ENCODE measurements around the gene MSTO1.
"Not testable (repeated sequence)": the region's sequence is repeated elsewhere in the genome, so short reads cannot be mapped to it uniquely, and the experiment has no call there.

The MSTO1 gene

DNA sequence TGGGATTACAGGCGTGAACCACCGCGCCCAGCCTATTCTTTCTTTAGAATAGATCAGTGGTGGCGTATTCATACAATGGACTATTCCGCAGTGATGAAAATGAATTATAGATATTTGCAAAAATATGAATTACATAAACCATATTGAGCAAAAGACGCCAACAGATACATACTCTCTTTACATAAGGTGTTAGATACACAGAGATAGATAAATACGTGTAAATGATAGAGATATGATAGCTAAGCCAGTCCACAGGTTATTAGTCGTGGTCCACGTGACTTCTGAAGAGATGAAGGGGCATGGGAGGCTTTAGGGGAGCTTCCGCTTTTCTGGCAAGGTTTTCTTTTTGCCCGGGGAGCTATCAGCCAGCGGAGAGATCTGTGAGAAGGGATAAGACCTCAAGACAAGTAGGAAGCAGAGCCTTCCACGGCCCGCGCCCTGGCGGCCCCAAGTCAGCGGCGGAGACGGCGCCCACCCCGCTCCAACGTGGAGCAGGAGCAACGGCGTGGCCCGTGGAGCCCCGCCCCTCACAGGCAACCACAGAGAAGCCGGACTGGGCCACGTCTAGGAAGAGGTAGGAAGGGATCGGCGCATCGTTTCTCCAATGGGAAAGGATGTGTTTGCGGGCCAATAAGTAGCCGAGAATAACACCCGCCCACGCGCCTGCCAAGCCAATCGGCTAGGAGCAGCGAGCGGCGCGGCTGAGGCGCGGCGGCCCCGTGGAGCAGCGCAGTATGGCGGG, at the start of gene MSTO1:
MSTO1 (plus strand) TSS at position 704 of the 742 bp plus-strand sequence; CDS start at position 735, 31 bp downstream.
- peak; percentile 96 to 97 for DNase-seq

DNA sequence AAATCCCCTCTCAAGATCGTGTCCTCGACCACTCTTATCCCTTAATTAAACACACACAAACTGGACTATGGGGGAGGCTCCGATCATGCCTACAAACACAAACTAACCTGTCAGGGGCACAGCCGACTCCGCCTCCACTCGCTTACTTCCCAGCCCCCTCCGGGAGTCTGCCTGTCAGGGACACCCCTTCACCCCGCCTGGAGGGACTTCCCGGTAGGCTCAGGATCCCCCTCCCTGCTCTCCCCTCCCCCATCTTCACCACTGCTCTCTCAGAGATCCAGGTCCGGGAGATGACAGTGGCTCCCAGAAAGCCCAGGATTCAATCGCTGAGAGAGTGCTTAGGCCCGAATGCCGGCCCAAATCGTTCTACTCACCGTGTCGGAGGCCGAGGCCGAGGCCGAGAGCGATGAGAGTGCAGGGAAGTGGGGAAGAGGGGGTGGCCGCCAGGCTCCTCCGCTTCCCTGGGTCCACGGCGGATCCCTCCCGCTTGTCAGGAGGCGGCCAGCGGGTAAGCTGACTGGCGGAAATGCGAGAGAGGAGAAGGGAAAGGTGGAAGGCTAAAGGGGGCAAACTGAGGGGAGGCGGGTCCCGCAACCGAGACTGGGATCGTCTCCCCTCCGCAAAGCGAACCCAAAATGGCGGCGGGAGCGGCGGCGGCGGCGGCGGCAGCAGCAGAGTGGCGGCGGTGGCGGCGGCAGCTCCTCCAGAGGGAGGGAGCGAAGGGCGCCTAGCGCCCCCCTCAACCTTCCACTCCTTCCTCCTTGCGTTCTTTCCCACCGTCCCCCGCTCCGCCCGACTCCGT, 48.0 kb upstream of the MSTO1 start:
- DNase-seq, result not testable (repeated sequence)

DNA sequence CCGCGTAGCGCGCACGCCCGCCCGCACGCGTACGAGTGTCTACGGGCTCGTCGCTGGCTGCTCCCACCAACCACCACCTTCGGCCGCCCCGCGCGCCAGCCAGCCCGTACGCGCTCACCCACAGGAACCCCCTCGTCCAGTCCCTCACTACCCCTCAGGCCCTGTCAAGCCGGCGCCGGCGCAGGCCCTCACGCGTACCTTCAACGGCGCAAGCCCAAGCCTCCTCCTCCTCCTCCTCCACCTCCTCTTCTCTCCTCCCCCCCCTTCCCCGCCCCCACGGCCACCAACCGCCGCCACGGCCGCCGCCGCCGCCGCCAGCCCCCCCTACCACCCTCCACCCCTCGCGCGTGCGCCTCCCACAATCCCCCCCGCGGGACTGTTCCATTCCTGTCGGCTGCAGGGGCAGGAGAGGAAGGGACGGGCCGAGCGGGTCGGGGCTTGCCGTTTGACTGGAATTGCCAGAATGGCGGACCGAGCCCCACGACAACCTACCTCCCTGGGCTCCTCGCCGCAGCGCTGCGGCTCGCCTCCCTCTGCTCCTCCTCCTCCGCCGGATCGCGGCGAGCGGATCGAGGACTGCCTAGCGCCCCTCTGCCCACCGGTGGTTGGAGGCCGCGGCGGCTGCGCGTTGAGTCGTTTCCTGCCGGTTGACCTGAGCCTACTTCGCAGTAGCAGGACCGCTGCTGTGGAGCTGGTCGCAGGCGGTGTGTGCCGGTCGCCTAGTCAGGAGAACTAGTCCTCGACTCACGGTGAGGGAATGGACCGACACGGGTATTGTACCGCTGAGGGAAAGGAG, 47.2 kb upstream of the MSTO1 start, which contains the start of gene ASH1L:
ASH1L (minus strand) TSS at position 223 of the 796 bp plus-strand sequence. CDS start 41,284 bp downstream, outside the sequence.
- DNase-seq, result peak; percentile 79 to 80

DNA sequence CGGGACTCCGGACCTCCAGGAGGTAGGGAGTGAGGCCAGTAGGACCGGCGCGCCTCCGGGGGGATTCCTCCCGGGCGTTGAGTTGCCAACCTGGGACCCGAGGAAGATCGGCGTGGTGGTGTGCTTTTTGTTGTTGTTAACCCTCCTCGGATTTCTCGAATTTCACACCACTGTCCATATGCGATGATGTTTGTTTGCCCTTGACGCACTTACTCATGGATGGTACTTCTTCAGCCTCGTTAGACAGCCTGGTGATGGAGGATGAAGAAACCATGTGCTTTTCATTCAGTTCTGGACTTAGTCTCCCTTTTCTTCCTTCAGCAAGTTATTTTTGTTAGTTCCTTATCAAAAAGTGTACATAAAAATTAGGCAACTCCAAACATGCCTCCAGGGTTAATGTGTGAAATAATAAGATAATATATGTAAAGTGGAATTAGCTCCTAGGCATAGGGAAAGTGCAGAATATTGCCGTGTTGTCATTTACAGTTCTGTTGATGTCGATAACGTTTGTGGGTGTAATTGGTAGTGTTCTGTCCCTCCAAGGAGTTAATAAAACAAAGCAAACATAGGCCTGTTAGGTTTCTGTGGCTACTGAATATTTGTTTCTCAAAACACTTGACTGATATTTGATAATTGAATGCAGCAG, 46.5 kb upstream of the MSTO1 start:
- peak in 1 of 2 experiments; percentile 26 for DNase-seq

DNA sequence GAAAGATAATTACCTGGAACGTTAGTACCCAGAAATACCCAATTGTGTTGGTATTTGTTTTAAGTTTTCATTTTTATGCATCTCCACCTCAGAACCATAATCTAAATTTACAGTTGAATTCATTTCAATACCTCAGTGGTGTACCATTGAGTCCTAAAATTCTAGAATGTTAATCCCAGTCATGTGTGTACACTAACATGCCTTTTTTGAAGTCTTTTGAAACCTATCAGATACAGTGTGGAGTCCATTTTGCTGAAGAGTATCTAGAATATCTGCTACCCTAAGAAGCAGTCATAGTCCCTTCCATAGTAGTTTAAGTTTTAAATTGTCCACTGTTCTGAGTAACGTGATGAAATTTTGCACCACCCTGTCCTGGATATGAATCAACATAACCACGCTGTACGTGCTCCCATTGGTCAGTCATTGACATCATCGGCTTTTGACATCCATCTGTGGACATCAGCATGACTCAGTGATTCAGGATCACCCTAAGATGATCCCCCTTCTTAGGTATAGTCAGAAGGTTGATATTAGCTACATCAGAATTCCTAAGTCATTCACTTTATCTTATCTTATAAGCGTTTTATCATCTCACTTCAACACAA, 39.9 kb upstream of the MSTO1 start:
- DNase-seq, result no peak

DNA sequence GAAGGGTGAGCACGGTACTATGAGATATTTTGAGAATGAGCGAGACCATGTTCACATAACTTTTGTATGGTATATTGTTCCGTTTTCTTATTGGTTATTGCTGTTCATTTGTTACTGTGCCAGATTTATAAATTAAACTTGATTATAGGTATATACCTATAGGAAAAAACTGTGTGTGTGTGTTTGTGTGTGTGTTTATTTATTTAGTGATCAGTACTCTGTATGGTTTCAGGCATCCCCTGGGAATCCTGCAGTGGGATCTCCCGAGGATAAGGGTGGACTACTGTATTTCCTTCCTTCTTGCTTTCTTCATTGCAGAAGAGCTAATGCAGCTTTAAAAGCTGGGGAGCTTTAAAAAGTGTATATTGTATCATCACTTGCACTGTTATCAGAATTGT, 39.4 kb upstream of the MSTO1 start:
- DNase-seq, result no peak

DNA sequence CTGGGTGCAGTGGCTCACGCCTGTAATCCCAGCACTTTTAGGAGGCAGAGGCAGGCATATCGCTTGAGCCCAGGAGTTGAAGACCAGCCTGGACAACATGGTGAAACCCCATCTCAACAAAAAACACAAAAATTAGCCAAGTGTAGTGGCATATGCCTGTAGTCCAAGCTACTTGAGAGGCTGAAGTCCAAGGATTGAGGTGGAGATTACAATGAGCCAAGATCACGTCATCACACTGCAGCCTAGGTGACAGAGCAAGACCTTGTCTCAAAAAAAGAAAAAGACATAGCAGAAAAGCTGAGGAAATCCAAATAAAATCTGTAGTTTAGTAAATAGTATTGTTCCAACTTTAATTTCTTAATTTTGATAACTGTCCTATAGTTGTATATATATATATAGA, 35.9 kb upstream of the MSTO1 start:
- DNase-seq, result no peak

DNA sequence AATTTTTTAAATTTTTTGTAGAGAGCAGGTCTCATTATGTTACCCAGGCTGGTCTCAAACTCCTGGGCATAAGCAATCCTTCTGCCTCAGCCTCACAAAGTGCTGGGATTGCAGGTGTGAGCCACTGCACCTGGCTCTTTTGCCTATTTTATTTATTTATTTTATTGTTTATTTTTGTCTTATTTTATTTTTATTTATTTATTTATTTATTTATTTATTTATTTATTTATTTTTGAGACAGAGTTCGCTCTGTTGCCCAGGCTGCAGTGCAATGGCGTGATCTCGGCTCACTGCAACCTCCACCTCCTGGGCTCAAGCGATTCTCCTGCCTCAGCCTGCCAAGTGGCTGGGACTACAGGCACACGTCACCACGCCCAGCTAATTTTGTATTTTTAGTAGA, 34.4 kb upstream of the MSTO1 start:
- DNase-seq, result not testable (repeated sequence)

DNA sequence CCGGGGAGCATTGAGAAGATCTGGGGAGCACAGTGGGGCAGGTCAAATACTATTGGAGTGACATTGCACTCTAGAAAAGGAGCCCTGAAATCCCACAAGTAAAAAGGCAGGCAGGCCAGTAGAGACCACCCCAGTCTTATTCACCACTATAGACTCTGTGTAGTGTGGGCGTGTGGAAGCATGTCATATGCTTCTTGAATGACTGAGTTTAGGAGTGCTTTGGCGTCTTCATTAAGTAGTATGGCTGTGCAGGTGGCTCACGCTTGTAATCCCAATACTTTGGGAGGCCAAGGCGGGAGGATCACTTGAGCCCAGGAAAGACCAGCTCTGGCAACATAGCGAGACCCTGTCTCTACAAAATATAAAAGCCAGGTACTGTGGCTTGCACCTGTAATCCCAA, 26.2 kb upstream of the MSTO1 start:
- not testable (repeated sequence) for DNase-seq

DNA sequence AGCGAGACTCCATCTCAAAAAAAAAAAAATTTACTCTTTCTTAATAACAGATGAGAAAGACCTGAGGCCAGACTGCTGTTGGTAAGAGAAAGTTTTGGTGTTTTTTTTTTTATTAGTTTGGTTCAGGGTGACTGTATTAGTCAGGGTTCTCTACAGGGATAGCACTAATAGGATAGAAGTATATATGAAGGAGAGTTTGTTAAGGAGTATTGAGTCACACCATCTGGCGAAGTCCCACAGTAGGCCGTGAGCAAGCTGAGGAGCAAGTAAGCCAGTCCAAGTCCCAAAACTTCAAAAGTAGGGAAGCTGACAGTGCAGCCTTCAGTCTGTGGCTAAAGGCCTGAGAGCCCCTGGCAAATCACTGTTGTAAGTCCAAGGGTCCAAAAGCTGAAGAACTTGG, 20.7 kb upstream of the MSTO1 start:
- not testable (repeated sequence) for DNase-seq

DNA sequence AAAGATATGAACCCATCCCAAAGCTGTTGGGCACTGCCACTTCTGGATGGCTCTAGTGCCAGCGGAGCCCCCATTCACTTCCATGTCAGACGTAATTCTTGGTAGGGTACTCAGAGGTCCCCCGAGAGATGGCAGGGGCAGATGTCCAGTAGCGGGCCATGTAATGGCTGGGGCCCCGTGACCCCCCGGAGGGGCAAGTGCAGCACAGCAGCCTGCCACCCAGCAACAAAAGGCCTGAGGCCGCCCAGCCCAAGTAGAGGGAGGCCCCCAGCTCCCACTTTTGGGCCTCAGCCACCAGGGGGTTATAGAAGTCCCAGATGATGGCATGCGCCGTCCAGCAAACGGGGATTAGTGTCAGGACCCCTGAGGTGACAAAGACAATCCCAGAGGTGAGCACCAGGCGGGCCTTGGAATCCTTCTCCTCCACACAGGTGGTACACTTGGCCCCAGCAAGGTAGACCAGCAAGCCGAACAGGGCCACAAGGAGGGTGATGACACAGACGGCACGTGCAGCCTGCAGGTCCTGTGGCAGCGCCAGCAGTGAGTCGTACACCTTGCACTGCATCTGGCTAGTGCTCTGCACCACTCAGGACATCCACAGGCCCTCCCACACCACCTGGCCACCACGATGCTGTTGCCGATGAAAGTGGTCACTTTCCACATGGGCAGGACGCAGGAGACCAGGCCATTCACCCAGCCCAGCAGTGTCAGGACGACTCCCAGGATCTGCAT, 19.3 kb upstream of the MSTO1 start:
- DNase-seq, result not testable (repeated sequence)

DNA sequence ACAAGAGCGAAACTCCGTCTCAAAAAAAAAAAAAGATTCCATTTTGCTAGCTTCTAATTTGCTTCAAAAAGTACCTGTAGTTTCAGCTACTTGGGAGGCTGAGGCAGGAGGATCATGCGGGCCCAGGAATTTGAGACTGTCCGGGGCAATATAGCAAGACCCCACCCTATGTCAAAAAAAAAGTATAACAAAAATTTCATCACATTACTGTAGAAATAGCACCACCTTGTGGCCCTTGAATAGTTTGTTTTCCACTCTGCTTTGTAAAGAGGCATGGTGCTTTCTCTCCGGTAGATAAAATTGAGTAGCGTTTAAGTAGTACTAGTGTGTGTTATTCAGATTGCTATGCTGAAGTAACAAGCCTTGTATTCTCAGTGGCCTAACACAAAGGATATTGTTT, 18.2 kb upstream of the MSTO1 start:
- peak; percentile 66 to 80 for DNase-seq

DNA sequence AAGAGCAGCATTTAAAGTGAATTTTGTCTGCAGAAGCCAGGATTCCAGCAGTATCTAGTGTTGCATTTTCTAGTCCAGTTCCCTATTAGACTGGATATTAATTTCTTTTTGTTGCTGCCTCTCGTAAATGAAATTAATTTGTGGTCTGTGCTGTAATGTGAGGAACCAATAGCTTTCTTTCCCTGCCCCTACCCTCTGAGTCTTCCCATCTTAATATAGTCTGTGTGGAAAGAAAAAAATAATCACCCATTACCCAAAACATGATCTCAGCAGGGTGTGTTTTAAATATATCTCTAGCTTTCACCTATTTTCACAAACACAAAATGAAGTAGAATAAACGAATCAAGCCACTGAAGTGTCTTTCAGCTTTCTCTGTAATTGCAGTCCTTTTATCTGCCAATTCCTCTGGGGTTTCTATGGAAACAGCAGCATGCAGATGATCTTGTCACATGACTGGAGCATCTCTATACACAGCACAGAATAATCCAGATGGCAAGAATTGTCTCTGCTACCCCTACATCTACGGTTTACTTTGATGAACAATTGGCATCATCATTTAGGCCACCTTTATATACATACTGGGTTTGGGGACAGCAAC, 14.0 kb upstream of the MSTO1 start:
- not testable (repeated sequence) for DNase-seq

DNA sequence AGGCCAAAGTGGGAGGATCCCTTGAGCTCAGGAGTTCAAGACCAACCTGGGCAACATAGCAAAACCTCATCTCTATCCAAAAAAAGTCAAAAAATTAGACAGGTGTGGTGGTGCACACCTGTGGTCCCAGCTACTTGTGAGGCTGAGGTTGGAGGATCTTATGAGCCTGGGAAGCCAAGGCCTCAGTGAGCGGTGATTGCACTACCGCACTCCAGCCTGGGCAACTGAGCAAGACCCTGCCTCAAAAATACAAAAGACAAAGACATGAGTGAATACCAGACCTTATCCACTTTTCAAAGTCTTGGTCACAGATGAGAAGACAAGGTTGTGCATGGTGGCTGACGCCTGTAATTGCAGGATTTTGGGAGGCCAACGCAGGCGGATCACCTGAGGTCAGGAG, 13.2 kb upstream of the MSTO1 start:
- no peak for DNase-seq

DNA sequence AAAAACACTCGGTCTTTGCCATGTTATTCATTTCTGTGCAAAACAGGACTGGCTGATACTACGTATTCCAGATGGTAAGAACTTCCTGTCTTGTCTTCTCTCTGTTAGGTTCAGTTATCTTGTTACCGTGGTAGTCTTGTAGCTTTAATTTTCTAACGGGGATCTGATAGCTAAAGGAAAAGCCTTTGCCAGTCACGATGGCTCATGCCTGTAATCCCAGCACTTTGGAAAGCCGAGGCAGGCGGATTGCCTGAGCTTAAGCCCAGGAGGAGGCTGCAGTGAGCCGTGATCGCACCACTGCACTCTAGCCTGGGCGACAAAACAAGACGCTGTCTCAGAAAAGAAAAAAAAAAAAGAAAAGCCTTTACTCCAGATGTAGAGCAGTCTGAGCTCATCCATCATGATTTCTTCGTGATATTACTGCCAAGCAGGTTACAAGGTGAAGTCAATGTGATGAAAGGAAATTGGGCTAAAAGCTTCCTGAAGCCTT, 11.1 kb upstream of the MSTO1 start:
- peak in 1 of 2 experiments; percentile 20 for DNase-seq

DNA sequence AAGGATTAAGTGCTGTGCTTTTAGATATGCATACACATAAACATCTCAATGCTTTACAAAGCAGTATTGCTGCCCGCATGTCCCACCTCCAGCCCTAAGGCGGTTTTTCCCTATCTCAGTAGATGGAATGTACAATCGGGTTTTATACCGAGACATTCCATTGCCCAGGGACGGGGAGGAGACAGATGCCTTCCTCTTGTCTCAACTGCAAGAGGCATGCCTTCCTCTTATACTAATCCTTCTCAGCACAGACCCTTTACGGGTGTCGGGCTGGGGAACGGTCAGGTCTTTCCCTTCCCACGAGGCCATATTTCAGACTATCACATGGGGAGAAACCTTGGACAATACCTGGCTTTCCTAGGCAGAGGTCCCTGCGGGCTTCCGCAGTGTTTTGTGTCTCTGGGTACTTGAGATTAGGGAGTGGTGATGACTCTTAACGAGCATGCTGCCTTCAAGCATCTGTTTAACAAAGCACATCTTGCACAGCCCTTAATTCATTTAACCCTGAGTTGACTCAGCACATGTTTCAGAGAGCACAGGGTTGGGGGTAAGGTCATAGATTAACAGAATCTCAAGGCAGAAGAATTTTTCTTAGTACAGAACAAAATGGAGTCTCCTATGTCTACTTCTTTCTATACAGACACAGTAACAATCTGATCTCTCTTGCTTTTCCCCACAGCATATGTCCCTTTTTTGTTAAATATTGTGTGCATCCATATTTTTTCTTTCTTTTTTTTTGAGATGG, 10.0 kb upstream of the MSTO1 start:
- DNase-seq, result not testable (repeated sequence)

DNA sequence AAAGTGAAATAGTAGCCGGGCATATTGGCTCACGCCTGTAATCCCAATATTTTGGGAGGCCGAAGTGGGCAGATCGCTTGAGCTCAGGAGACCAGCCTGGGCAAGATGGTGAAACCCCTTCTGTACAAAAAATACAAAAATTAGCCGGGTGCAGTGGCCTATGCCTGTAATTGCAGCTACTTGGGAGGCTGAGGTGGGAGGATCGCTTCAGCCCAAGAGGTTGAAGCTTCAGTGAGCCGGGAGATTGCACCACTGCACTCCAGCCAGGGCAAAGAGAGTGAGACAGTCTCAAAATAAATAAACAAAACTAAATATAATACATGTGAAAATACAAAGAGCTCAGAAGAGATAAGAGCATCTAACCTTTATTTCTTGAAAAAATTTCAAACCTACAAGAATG, 2.3 kb upstream of the MSTO1 start:
- DNase-seq, result no peak

DNA sequence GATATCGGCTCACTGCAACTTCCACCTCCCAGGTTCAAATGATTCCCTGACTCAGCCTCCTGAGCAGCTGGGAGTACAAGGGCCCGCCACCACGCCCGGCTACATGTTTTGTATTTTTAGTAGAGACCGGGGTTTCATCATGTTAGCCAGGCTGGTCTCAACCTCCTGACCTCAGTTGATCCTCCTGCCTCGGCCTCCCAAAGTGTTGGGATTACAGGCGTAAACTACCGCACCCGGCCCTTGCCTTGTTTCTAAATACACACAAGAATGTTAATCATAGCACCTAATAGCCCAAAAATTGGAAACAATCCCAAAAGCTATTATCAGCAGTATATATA, 1.2 kb upstream of the MSTO1 start:
- DNase-seq, result no peak

DNA sequence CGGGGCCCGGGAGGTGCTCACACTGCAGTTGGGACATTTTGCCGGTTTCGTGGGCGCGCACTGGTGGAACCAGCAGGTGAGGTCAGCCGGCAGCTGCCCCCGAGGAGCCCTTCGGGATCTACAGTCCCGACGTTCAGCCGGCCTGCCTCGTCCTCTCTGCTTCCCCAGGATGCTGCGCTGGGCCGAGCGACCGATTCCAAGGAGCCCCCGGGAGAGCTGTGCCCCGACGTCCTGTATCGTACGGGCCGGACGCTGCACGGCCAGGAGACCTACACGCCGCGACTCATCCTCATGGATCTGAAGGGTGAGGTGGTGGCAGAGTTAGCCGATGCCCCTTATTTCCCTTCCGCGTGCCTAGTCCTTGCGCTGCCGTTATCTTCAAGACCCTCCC, 234 bp downstream of the MSTO1 start:
- DNase-seq, result not testable (repeated sequence)

DNA sequence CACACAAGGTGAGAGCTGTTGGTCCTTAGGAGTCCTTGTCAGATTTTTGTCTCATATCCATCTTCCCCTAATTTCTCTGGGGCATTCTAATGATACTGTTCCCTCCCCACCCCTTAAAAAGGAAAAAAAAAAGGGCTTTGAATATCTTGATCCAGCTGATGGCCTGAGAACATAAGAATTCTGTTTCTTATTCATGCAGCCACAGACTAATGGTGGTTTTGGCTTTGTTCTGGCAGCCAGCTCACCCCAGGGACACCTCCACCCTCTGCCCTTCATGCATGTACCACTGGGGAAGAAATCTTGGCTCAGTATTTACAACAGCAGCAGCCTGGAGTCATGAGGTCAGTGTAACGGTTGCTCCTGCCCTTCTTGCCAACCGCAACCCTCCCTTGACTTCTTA, 3.2 kb downstream of the MSTO1 start:
- DNase-seq, result not testable (repeated sequence)

Measured in Kasumi-1 (cell line).